ENCODE results near the gene GRB10.

- no peak for TF ChIP-seq CTCF (IDR thresholded peaks at IDR 0.05)
- TF ChIP-seq POLR2A (IDR thresholded peaks at IDR 0.05) = no peak
Observed at GRCh38 chr7:50795253-50795652, 12.6 kb upstream of the GRB10 start.
